Stimulated activated CD8-positive, alpha-beta memory T cell treated with anti-CD3 and anti-CD28 coated beads, Interleukin-15, amount 100 ng/mL, for 48 hours (primary cell): ENCODE data around the gene PI4KA.
"Not testable (repeated sequence)": the region's sequence is repeated elsewhere in the genome, so short reads cannot be mapped to it uniquely, and the experiment has no call there.

Experiments
- DNase-seq, 2 donors: peaks; one replicate each; pipeline ENCODE4 v3.0.0-alpha.2; 2020; ENCODE audit warnings: low read depth in 2 of 2

The PI4KA gene

DNA sequence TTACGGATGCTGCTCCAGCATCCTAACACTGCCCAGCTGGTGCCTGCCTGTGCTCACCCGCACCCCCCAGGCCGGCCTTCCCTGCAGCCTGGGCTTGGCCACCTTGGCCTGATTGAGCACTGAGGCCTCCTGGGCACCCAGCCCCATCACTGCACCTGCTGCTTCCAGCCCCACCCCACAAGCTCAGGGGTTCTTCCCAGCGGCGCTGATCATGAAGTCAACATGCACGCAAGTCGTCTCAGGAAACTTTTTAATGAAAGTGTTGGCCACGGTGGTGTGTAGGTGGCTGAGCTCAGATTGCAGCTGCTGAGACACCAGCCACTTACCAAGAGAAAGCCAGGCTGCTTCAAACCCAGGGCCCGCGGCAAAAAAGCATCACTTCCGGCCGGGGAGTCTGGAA is 163.4 kb downstream of the PI4KA start:
- DNase-seq: not testable (repeated sequence)

DNA sequence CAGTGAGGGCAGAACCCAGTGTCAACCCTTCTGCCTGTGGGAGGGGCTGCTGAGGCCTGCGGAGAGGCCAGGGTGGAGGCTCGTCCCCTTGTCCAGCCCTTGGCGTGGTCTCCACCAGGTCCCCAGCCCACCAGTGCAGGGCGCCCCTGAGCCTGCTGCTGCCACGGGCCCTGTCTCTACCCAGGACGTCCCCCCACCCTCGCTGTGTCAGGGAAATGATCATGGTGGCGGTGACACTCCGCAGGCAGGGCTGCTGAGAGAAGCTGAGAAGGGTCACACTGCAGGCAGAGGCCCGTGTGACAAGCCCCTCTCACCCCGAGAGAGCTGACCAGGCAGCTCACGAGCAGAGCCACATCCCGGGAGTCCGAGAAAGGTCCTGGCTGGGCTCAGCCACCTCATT is 164.4 kb downstream of the PI4KA start:
- not testable (repeated sequence) for DNase-seq

DNA sequence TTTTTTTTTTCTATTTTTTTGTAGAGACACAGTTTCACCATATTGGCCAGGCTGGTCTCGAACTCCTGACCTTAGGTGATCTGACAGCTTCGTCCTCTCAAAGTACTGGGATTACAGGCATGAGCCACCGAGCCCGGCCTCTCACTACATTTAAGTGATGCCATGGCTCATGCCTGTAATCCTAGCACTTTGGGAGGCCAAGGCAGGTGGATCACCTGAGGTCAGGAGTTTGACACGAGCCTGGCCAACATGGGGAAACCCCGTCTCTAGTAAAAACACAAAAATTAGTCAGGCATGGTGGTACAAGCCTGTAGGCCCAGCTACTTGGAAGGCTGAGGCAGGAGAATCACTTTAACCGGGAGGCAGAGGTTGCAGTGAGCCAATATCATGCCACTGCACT is 165.7 kb downstream of the PI4KA start:
- not testable (repeated sequence) for DNase-seq

DNA sequence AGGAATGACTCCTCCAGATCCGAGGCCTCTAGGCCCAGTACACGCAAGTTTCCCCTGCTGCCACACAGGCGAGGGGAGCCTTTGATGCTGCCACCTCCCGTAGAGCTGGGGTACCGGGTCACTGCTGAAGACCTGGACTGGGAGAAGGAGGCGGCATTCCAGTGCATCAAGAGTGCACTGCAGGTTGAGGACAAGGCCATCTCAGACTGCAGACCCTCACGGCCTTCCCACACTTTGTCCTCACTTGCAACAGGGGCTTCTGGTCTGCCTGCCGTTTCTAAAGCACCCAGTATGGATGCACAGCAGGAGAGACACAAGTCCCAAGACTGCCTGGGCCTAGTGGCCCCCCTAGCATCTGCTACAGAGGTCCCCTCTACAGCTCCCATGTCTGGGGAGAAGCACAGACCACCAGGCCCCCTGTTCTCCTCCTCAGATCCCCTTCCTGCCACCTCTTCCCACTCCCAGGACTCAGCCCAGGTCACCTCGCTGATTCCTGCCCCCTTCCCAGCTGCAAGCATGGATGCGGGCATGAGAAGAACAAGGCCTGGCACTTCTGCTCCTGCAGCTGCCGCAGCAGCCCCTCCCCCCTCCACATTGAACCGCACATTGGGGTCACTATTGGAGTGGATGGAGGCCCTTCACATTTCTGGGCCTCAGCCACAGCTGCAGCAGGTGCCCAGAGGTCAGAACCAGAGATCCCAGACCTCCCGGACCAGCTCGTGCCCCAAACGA is 167.9 kb downstream of the PI4KA start:
- DNase-seq: not testable (repeated sequence)

DNA sequence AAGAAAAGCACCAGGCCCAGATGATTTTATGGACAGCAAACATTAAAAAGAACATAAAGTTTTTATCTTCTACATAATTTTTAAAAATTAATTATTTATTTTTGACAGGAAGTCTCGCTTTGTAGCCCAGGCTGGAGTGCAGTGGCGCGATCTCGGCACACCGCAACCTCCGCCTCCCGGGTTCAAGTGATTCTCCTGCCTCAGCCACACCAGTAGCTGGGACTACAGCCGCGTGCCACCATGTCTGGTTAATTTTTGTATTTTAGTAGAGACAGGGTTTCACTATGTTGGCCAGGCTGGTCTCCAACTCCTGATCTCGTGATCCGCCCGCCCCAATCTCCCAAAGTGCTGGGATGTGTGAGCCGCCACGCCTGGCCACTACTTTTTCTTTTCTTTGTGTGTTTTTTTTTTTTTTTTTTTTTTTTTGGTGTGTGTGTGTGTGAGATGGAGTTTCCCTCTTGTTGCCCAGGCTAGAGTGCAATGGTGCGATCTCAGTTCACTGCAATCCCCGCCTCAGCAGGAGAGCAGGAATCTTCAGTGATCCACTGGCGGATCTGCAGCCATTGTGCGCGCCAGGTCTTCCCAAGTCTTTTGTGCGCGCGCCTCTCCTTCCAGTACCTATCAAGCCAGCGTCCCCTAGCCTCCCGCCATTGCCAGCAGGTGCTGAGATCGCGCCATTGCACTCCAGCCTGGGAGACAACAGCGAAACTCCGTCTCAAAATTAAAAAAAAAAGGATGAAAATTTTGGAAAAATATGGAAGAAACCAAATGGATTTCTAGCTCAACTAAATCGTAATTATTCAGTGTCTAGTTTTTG is 171.0 kb downstream of the PI4KA start:
- not testable (repeated sequence) for DNase-seq

DNA sequence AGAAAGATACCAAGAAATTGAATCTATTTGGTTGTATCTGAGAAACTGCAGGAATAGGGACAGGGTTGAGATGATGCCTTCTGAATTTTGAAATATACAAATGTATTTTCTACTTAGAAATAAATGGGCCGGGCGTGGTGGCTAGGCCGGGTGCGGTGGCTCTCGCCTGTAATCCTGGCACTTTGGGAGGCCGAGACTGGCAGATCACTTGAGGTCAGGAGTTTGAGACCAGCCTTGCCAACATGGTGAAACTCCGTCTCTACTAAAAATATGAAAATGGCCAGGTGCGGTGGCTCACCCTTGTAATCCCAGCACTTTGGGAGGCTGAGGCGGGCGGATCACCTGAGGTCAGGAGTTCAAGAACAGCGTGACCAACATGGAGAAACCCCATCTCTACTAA is 172.8 kb downstream of the PI4KA start:
- not testable (repeated sequence) for DNase-seq

DNA sequence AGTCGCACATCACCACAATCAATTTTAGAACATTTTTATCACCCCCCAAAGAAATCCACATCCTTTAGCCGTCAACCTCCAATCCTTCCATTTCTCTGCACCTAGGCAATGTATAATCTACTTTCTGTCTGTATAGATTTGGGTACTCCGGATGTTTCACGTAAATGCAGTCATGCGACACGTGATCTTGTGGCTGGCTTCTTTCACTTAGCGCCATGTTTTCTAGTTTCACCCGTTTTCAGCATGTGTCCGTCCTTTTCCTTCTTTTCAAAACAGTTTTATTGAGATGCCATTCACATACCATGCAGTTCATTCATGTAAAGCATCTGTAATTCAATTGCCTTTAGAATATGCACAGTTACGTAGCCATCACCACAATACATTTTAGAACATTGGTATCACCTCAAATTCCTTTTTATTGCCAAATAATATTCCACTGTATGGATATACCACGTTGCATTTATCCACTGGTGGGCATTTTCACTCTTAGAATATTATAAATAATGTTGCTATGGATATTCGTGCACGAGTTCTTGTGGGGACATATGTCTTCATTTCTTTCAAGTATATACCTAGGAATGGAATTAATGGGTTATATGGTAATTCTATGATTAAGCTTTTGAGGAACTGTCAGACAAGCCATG is 179.7 kb downstream of the PI4KA start:
- not testable (repeated sequence) for DNase-seq

DNA sequence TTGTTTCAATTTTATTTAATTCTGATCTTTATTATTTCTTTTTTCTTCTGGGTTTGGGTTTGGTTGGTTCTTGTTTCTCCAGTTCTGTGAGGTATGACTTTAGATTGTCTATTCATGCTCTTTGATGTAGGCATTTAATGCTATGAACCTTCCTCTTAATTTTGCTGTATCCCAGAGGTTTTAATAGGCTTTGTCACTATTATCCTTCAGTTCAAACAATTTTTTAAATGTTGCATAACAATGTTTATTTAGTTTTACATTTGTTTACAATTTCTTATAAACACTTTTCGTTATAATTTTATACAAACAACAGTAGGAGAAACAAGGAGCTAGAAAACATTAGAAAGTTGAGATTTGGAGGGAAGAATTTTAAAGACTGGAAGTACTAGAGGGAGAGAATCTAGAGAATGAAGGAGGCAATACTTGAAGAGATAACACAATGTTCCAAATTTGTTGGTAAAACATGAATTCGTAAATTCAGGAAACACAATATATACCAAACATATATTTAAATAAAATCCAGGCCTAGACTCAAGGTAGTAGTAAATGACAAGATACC is 180.8 kb downstream of the PI4KA start:
- no peak for DNase-seq

DNA sequence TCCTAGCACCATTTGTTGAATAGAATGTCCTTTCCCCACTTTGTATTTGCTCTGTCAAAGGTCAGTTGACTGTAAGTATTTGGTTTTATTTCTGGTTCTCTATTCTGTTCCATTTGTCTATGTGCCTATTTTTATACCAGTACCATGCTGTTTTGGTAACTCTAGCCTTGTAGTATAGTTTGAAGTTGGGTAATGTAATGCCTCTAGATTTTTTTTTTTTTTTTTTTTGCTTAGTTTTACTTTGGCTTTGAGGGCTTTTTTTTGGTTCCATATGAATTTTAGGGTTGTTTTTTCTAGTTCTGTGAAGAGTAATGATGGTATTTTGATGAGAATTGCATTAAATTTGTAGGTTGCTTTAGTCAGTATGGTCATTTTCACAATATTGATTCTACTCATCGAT is 183.0 kb downstream of the PI4KA start:
- not testable (repeated sequence) for DNase-seq

DNA sequence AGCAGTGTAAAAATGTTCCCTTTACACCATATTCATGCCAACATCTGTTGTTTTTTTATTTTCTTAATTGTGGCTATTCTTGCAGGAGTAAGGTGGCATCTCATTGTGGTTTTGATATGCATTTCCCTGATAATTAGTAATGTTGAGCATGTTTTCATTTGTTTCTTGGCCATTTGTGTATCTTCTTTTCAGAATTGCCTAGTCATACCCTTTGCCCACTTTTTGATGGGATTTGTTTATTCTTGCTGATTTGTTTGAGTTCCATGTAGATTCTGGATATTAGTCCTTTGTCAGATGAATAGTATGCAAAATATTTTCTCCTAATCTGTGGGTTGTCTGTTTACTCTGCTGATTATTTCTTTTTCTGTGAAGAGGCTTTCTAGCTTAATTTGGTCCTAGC is 183.6 kb downstream of the PI4KA start:
- DNase-seq: no peak

DNA sequence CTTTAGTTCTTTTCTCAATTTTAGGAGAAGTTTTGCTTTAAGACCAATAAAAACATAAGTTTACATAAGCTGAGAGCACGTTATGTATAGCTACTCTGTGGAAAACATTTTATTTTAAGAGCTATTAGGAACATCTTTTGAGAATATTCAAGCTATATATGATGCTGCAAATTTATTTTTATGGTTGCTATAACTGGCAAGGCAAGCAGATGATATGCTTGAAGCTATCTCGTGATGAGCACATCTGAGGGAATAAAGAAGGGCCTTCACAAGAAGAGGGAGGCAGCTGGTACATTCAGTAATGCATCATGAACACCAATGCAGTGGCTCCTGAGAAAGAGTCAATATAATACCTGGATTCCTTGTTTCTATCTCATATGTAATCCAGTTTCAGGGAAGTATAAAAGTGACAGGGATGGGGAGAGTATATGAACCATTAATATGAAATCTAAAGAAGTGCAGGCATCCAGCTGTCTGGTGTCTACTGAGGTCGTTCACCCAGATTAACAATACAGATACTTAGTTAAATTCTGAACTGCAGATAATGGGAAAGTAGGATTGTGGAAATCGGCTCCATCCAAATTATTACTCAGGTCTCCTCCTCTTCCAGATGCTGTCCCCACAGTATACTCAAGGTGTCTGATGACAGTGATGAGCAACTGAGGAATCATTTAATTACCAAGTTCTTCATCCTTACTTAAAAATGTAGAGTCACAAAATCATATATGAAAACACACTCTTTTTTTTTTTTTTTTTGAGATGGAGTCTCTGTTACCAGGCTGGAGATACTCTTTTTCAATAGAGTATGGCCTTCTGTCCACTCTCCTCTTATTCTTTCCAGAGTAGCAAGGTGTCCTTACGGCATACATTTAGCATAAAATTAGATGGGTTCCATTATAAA is 185.1 kb downstream of the PI4KA start:
- DNase-seq: no peak

DNA sequence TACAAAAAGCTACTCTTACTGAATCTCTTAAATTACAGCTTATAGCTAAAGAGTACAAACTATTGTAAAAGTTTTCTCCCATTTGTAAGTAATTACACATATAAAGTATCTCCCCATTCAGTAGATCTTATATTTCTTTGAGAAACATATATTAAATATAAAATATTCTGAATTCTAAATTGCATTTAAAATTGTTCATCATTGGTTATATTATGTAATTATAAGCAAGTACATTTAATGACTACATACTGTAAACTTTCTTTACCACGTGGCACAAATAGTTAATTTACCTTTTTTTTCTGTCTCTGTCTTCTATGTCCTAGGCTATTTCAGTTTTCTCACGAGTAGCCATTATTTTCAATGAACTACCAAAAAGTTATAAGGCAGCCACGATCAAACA is 185.9 kb downstream of the PI4KA start:
- no peak for DNase-seq

DNA sequence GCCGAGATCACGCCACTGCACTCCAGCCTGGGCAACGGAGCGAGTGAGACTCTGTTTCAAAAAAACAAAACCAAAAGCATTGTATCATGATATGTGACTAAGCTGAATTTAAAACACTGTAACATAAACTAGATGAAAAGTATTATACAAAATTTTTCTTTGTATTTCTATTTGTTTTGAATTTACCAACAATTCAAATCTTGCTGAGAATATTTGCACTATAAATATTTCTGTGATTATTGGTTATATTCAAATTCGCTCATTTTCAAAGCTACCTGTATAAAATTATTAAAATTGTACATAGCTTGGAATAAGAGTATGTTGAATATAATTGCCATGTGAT is 186.6 kb downstream of the PI4KA start:
- DNase-seq: no peak

DNA sequence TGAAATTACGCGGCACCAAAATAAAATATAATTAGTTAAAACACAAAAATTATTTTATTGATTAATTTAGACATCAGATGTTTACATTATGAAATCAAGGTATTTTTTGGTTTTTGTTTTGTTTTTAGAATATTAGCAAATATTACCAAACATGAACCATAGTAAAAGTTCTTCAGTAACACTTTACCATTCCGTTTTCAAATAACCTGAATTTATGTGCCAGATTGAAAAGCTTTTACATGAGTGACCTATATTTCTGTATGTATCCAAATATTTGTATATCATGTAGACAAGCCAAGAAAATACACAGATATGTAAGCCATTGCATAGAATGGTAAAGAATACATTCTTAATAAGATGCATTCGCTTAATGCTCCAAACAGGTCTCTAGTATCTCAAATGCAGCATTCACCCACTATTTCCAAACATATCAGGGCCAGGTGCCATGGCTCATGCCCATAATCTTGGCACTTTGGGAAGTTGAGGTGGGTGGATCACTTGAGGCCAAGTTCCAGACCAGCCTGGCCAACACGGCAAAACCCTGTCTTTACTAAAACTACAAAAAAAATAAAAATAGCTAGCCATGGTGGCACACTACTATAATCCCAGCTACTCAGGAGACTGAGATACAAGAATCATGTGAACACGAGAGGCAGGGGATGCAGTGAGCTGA is 187.1 kb downstream of the PI4KA start:
- no peak for DNase-seq

DNA sequence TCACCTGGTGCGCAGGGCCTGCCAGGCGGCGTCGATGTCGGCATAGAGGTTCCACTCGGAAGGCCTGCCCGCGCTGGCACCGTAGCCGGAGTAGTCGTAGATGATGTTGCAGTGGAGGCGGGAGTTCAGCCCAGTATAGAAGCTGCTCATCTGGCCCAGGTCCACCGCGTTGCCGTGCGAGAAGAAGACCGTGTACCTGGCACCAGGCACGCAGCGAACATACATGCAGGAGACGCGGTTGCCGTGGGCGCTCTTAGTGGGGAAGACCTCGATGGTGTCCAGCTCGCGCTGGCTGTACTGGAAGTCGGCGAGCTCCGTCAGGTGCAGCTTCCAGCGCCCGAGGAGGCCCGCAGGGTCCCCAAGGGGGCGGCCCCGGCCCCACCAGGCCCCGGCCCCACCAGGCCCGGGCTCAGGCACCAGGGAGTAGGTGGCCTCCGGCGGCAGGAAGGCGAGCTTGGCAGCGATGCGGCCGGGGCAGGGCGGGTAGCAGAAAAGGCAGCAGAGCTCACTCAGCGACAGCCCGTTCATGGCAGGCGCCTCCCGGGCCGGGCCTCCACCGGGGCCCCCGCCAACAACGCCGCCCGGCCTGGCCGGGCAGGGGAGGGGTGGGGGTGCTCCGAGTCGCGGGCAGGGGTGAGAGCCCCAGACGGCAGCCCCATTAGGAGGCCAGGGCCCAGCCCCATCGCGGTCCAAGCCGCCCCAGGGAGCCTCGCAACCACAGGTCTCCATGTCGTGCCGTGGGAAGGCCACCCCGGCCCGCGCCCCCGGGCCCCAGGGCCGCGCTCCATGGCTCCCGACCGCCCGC is 188.0 kb downstream of the PI4KA start:
- not testable (repeated sequence) for DNase-seq

DNA sequence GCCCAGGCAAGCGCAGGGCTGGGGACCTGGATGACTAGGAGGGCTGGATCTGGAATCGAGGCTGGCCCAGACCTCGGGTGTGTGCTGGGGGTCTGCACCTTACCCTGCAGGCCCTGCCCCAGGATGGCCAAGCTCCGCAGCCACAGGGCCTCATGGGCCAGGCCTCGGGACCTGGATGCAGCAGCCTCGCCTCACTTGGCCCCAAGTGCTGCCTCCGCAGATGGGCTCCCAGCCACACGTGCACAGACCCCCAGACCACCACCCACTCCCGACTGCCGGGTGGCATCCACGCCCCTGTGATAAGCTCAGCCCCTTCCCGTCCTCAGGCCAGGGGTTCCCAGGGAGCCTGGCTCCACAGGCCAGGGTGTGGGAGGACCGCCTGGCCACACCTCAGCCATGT is 188.7 kb downstream of the PI4KA start:
- DNase-seq: not testable (repeated sequence)

DNA sequence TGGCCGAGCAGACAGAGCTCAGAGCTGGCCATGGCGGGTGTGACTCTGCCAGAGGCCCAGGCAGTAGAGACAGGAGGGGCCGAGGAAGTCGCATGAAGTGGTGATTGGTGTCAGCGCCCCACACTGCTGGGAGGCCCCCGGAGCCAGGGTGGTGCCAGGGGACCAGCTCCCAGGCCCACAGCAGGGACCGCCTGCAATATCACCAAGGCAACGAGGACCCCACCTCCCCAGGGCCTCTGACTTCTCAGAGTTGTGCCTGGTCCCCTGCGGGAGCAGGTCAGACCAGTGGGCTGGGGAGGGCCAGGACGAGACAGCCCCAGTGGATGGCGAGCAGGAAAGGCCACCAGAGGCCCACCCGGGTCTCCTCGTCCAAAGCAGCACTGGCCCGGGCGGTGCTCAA is 189.1 kb downstream of the PI4KA start:
- not testable (repeated sequence) for DNase-seq

DNA sequence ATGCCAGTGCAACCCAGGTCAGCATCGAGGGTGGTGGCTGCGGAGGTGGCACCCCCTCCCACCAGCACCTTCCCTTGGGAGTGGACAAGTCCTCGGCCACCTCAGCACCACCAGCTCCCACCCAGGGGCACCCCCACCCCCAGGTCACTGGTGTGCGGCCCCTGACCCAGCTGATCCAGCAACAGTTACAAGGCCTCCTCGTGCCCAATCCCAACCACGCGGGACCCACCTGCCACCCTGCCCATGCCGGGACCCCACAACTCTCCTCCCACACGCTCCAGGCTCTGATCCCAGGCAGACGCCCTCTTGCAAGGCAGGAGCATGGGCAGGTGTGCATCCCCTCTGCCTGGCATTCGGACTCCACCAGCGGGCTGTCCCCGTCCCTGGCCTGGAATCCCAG is 189.8 kb downstream of the PI4KA start:
- not testable (repeated sequence) for DNase-seq

DNA sequence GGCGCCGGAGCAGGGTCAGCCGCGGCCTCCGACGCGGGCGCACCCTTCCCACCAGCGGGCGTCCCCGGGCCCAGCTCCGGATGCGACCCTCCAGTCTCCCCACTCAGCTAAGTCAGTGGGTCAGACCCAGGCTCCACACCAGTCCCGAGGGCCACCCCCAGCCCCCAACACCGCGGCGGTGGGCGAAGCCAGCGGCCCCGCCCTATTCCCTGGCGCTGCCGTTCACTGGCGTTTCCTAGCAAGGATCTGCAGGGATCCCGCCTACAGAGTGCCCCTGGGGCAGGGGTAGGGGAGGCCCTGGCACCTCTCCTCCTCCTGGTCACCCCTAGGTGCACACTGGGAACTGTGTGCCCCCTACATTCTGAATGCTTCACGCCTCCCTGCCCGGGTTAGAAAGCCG is 190.4 kb downstream of the PI4KA start:
- DNase-seq: not testable (repeated sequence)

DNA sequence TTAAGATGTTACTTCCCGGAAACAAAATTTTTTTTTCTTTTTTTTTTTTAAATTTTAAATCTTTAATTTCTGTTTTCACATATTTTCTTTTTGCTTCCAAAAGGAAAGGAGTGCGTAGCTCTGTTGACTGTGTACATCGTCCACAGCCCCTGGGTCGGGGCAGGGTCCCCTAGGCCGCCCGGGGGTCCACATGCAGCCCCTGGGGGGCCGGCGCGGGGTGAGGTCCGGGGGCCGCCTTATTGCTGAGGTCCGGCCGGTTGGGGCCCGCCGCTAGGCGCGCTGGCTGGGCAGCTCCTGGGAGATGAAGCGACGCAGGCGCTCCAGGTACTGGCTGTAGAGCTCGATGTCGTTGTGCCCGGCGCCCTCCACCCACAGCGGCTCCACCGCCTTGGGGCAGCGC is 191.1 kb downstream of the PI4KA start:
- not testable (repeated sequence) for DNase-seq
